ENCODE results near the gene ADCY2. TPM values are rescaled to one million over a fixed set of nuclear protein-coding genes. Genes with fewer than 3 reads are reported as not detected.
A peak's percentile ranks its signal among the peaks of the same experiment; 100 is the strongest.

ADCY2 gene
- total RNA-seq, 1 experiment from 2014 or later, result 31.3 TPM

DNA sequence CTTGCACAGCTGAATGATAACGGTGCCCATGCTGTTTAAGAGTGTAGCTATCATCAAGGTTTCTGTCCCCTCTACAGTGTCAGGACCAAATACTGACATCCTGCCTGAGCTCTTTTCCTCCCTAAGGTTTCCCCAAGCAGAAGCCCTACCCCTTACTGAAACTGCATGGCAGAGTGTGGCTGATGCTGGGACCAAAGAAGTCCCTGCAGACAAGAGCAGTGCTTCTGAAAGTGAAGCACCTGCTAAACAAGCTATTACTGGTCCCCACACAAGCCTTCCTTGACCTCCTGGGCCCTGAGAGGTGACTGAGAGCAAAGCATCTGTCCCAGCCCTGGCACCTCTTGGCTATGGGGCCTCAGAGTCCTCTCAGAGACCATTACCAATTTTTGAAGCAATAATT is 398.9 kb downstream of the ADCY2 start:
- Histone ChIP-seq H3K9ac (ENCODE audit: extremely low read depth, insufficient read length, low read length) (no peak overlapping the region), H2BK12ac (ENCODE audit: insufficient read length, low read depth, low read length) (no peak overlapping the region), H3K18ac (ENCODE audit: insufficient read length, low read depth, low read length) (no peak overlapping the region), H2AK5ac (ENCODE audit: insufficient read length, low read length) (no peak overlapping the region), H3K9me3 (ENCODE audit: control insufficient read depth, low read depth, low read length) (no peaks in the 10 kb centered on the region), H3K79me1 (ENCODE audit: insufficient read depth, low read depth, low read length, poor library complexity, severe bottlenecking) (no peaks in the 10 kb centered on the region), H3K23ac (ENCODE audit: insufficient read length, low read depth, low read length) (no peak overlapping the region), H4K8ac (replicated peaks; ENCODE audit: insufficient read length, low read depth, low read length) (no peak overlapping the region), H4K91ac (ENCODE audit: insufficient read length, low read depth, low read length) (no peak overlapping the region), H4K20me1 (ENCODE audit: control insufficient read depth, insufficient read depth, insufficient read length) (no peaks in the 10 kb centered on the region), H3K27ac (ENCODE audit: insufficient read length, low read depth, low read length) (no peak overlapping the region), H2AFZ (ENCODE audit: low read length) (no peak overlapping the region), H3K4me2 (ENCODE audit: insufficient read depth, insufficient read length, low read length) (no peak overlapping the region), H2BK15ac (ENCODE audit: low read depth, low read length) (no peak overlapping the region), H2BK120ac (ENCODE audit: low read depth, low read length, poor library complexity, severe bottlenecking) (no peak overlapping the region), H2BK5ac (ENCODE audit: insufficient read length, low read length) (no peak overlapping the region), H3K79me2 (ENCODE audit: insufficient read depth, low read length) (no peaks in the 10 kb centered on the region), H4K5ac (ENCODE audit: insufficient read length, low read depth, low read length) (no peak overlapping the region), H3K4ac (ENCODE audit: low read depth, low read length) (no peak overlapping the region), H3T11ph (ENCODE audit: low read length) (no peak overlapping the region), H3K4me1 (ENCODE audit: insufficient read depth, low read length) (peaks cover 9% of the 10 kb centered on the region; the same call in 1 of the 2 replicates), H3K14ac (ENCODE audit: insufficient read depth, low read length) (peak overlapping the region; percentile 25; the same call in 1 of the 2 replicates), H3K27me3 (ENCODE audit: insufficient read depth, low read length) (no peaks in the 10 kb centered on the region), H3K23me2 (ENCODE audit: insufficient read length, low read depth, low read length, poor library complexity, severe bottlenecking) (no peaks in the 10 kb centered on the region), H3K56ac (ENCODE audit: insufficient read length, low read depth, low read length) (no peak overlapping the region), H2BK20ac (ENCODE audit: low read depth, low read length, poor library complexity, severe bottlenecking) (no peak overlapping the region)
- TF ChIP-seq, protein P1, sequence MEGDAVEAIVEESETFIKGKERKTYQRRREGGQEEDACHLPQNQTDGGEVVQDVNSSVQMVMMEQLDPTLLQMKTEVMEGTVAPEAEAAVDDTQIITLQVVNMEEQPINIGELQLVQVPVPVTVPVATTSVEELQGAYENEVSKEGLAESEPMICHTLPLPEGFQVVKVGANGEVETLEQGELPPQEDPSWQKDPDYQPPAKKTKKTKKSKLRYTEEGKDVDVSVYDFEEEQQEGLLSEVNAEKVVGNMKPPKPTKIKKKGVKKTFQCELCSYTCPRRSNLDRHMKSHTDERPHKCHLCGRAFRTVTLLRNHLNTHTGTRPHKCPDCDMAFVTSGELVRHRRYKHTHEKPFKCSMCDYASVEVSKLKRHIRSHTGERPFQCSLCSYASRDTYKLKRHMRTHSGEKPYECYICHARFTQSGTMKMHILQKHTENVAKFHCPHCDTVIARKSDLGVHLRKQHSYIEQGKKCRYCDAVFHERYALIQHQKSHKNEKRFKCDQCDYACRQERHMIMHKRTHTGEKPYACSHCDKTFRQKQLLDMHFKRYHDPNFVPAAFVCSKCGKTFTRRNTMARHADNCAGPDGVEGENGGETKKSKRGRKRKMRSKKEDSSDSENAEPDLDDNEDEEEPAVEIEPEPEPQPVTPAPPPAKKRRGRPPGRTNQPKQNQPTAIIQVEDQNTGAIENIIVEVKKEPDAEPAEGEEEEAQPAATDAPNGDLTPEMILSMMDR (conservative IDR thresholded peaks at IDR 0.05), result no peak
- no peak for DNase-seq
- no CpG with 5 or more reads among the region's 1 CpG for WGBS (ENCODE audit: extremely low coverage, insufficient read length, low lambda C conversion rate)
- H3K27me3 Mint-ChIP-seq (ENCODE audit: low read depth), result no peaks in the 10 kb centered on the region
- H3K4me1 Mint-ChIP-seq, result peaks cover 31 to 33% of the 10 kb centered on the region in 2 experiments
- peaks cover 4 to 7% (median 4%) of the 10 kb centered on the region in 3 experiments; a peak in 5 of 7 replicates for H3K36me3 Mint-ChIP-seq (ENCODE audit: insufficient read depth in 1 of 3, low read depth in 3 of 3)
- H3K9me3 Mint-ChIP-seq, result no peaks in the 10 kb centered on the region
- peak overlapping the region; percentile 62 to 90 (median 78); a peak in 6 of 7 replicates for H3K27ac Mint-ChIP-seq
- no peak overlapping the region for H3K4me3 Mint-ChIP-seq

Measured in H9 (cell line).